HCT116 (cell line): ENCODE measurements around the gene KLF2. TPM values are rescaled to one million over a fixed set of nuclear protein-coding genes. Genes with fewer than 3 reads are reported as not detected.

Experiments used
- ATAC-seq: fragments of 200-7000 bp; cut with Tn5 transposase; 2 replicates; pipeline ENCODE4 v1.9.1; 2020; ENCODE audit warnings: mild to moderate bottlenecking, moderate library complexity
- BruUV-seq: library from RNA; stranded (reverse); fragments of 400-500 nt; replicated peaks from 2 replicates; lab custom pipeline; 2021; lab: Mats Ljungman, UMichigan
- CTCF ChIA-PET: fragments of 300-600 bp; sonication (Branson Sonifier 250); formaldehyde crosslinking; loops from one replicate; lab custom pipeline; 2021; ENCODE audit warnings: antibody characterized with exemption; lab: Charles Lee
- POLR2A ChIA-PET: fragments of 300-600, 350-600 bp; sonication (Branson Sonifier 250); formaldehyde crosslinking; loops from one replicate; lab custom pipeline; 2021; ENCODE audit warnings: antibody characterized with exemption; lab: Charles Lee
- RAD21 ChIA-PET, 2 experiments: fragments of 300-600 bp; sonication (Branson Sonifier 250); formaldehyde crosslinking; loops; one replicate each; lab custom pipeline; 2023; ENCODE audit warnings: low total read pairs in 2 of 2; ENCODE audit not compliant: uncharacterized antibody in 2 of 2, unreplicated experiment in 2 of 2, low non-redundant PET in 1 of 2; lab: Charles Lee
- DNase-seq: peaks from one replicate; pipeline ENCODE4 v3.0.0-alpha.2; 2010; ENCODE audit warnings: low read depth, low spot score
- H2AFZ ChIP-seq: fragments of 200-600 bp; shearing (Covaris generic), sonication (generic); 2 replicates; pipeline ENCODE4 v1.6.1; 2017; ENCODE audit warnings: low read depth, mixed run types, mixed read lengths, antibody characterized with exemption, low read length; ENCODE audit not compliant: poor library complexity, severe bottlenecking
- H3K27ac ChIP-seq: 2 replicates; pipeline ENCODE4 v1.5.1; 2012; ENCODE audit warnings: low read depth, low read length
- H3K27me3 ChIP-seq: fragments of 200-600 bp; sonication (generic); 2 replicates; pipeline ENCODE4 v1.6.1; 2016; ENCODE audit warnings: mixed run types, low read length, mixed read lengths; ENCODE audit not compliant: insufficient read depth
- H3K36me3 ChIP-seq, 2 experiments: fragments of 200-500 bp in 1 of 2; fragments of 200-600 bp in 1 of 2; sonication (Bioruptor generic) in 1 of 2; sonication (generic) in 1 of 2; 2 replicates each; pipeline versions ENCODE4 v1.5.1 to v1.6.1; 2014 to 2016; ENCODE audit warnings: low read length in 2 of 2, inconsistent platforms in 1 of 2, mixed read lengths in 1 of 2, mixed run types in 1 of 2; ENCODE audit not compliant: insufficient read depth in 2 of 2, control insufficient read depth in 1 of 2
- H3K4me1 ChIP-seq, 2 experiments: fragments of 200-600 bp in 1 of 2; sonication (generic) in 1 of 2; 2 replicates each; pipeline versions ENCODE4 v1.5.1 to v1.6.1; 2012 to 2017; ENCODE audit warnings: low read length in 2 of 2, inconsistent platforms in 1 of 2, mild to moderate bottlenecking in 1 of 2, mixed read lengths in 1 of 2, mixed run types in 1 of 2, moderate library complexity in 1 of 2; ENCODE audit not compliant: insufficient read depth in 2 of 2, control insufficient read depth in 1 of 2
- H3K4me2 ChIP-seq: fragments of 200-600 bp; sonication (generic); 2 replicates; pipeline ENCODE4 v1.6.1; 2017; ENCODE audit warnings: mixed run types, low read length, mixed read lengths
- H3K4me3 ChIP-seq, 2 experiments: fragments of 200-600 bp in 1 of 2; sonication (generic) in 1 of 2; replicated peaks in 1 of 2; 2 replicates each; pipeline ENCODE4 v1.5.1; 2011 to 2016; ENCODE audit warnings: low read length in 2 of 2, control low read depth in 1 of 2, low read depth in 1 of 2, mild to moderate bottlenecking in 1 of 2, mixed read lengths in 1 of 2, mixed run types in 1 of 2
- H3K79me2 ChIP-seq: fragments of 200-600 bp; sonication (generic); 2 replicates; pipeline ENCODE4 v1.6.1; 2017; ENCODE audit warnings: mild to moderate bottlenecking, mixed run types, low read length, moderate library complexity, mixed read lengths; ENCODE audit not compliant: insufficient read depth
- H3K9ac ChIP-seq: fragments of 200-600 bp; sonication (generic); 2 replicates; pipeline ENCODE4 v1.6.1; 2016; ENCODE audit warnings: low read length, mixed read lengths
- H3K9me2 ChIP-seq: fragments of 200-600 bp; sonication (generic), shearing (Covaris generic); 2 replicates; pipeline ENCODE4 v1.6.1; 2017; ENCODE audit warnings: mixed run types, mild to moderate bottlenecking, moderate library complexity; ENCODE audit not compliant: insufficient read depth
- H3K9me3 ChIP-seq, 2 experiments: fragments of 200-500 bp in 1 of 2; fragments of 200-600 bp in 1 of 2; sonication (Bioruptor generic) in 1 of 2; sonication (generic) in 1 of 2; 2 replicates each; pipeline ENCODE4 v1.6.1; 2014 to 2017; ENCODE audit warnings: low read length in 2 of 2, mixed read lengths in 2 of 2, inconsistent platforms in 1 of 2, low read depth in 1 of 2, mild to moderate bottlenecking in 1 of 2, mixed run types in 1 of 2, moderate library complexity in 1 of 2; ENCODE audit not compliant: control insufficient read depth in 1 of 2, insufficient read depth in 1 of 2
- H4K20me1 ChIP-seq: fragments of 200-600 bp; sonication (generic), shearing (Covaris generic); 2 replicates; pipeline ENCODE4 v1.6.1; 2017; ENCODE audit warnings: mixed run types, mild to moderate bottlenecking, moderate library complexity; ENCODE audit not compliant: insufficient read depth
- EGR1 ChIP-seq: IDR thresholded peaks from 2 replicates; pipeline ENCODE4 v1.6.1; 2012; ENCODE audit warnings: low read depth
- EZH2 ChIP-seq: fragments of 200-600 bp; sonication (generic); IDR thresholded peaks from 2 replicates; pipeline ENCODE4 v1.6.1; 2017; ENCODE audit warnings: antibody characterized with exemption, mixed run types
- EZH2phosphoT487 ChIP-seq: fragments of 200-600 bp; IDR thresholded peaks from 2 replicates; pipeline ENCODE4 v1.6.1; 2018; ENCODE audit warnings: antibody characterized with exemption, borderline replicate concordance
- FOSL1 ChIP-seq: IDR thresholded peaks from 2 replicates; pipeline ENCODE4 v1.6.1; 2012; ENCODE audit warnings: low read depth
- JUND ChIP-seq: IDR thresholded peaks from 2 replicates; pipeline ENCODE4 v1.6.1; 2012
- MAX ChIP-seq: IDR thresholded peaks from 2 replicates; pipeline ENCODE4 v1.6.1; 2012
- SIN3A ChIP-seq: IDR thresholded peaks from 2 replicates; pipeline ENCODE4 v1.6.1; 2012; ENCODE audit warnings: low read depth
- TCF7L2 ChIP-seq: IDR thresholded peaks from 2 replicates; pipeline ENCODE4 v1.7.0; 2011; ENCODE audit warnings: borderline replicate concordance, inconsistent platforms; ENCODE audit not compliant: insufficient read depth, insufficient read length; ENCODE audit errors: extremely low read depth
- YY1 ChIP-seq: IDR thresholded peaks from 2 replicates; pipeline ENCODE4 v1.6.1; 2011; ENCODE audit warnings: low read length, low read depth, moderate library complexity, mild to moderate bottlenecking; ENCODE audit not compliant: insufficient replicate concordance; ENCODE audit errors: extremely low read depth
- ZFX ChIP-seq: fragments of 450-650 bp; IDR thresholded peaks from 2 replicates; pipeline ENCODE4 v1.6.1; 2017
- ZNF274 ChIP-seq: fragments of 200-500 bp; sonication (Bioruptor generic); IDR thresholded peaks from 2 replicates; pipeline ENCODE4 v1.6.1; 2014; ENCODE audit warnings: mild to moderate bottlenecking, low read depth, low read length, inconsistent platforms
- intact Hi-C: fragments of 100-400 bp; cut with micrococcal nuclease; formaldehyde crosslinking; loops from 2 replicates; pipeline ENCODE4 v1.10.0; 2022
- total RNA-seq: library from RNA; stranded (reverse); gene quantifications from one replicate; pipeline ENCODE4 v1.2.1, GENCODE V29; 2021; ENCODE audit not compliant: unreplicated experiment
- TF ChIP-seq, protein P1 (sequence below), 3 experiments: fragments of 200-600 bp in 1 of 3; sonication (generic) in 1 of 3; IDR thresholded peaks in 2 of 3; conservative IDR thresholded peaks in 1 of 3; 2 replicates each; pipeline ENCODE4 v1.5.1; 2012 to 2017; ENCODE audit warnings: low read depth in 2 of 3, low read length in 2 of 3, antibody characterized with exemption in 1 of 3, borderline replicate concordance in 1 of 3, control low read depth in 1 of 3, mild to moderate bottlenecking in 1 of 3, mixed read lengths in 1 of 3, mixed run types in 1 of 3, moderate library complexity in 1 of 3; ENCODE audit not compliant: insufficient read depth in 1 of 3
- TF ChIP-seq, protein P2 (sequence below): IDR thresholded peaks from 2 replicates; pipeline ENCODE4 v1.6.1; 2012; ENCODE audit warnings: low read depth

KLF2 gene
- total RNA-seq, 1 experiment from 2014 or later, result 39.4 TPM

GRCh38 chr19:16375157-16375935 lies 50.7 kb downstream of the KLF2 start:
- no peaks in the 10 kb centered on the region for H3K27me3 ChIP-seq
- no peak for ATAC-seq
- H3K27ac ChIP-seq, result no peak overlapping the region
- no peaks in the 10 kb centered on the region for H3K9me3 ChIP-seq
- H3K4me3 ChIP-seq, result no peak overlapping the region
- H4K20me1 ChIP-seq, result no peaks in the 10 kb centered on the region
- no TSS peak for BruUV-seq
- intact Hi-C loops, result no loop called here
- H3K4me2 ChIP-seq, result no peak overlapping the region
- no peaks in the 10 kb centered on the region for H3K79me2 ChIP-seq
- H3K36me3 ChIP-seq, result peaks cover 0 to 8% of the 10 kb centered on the region in 2 experiments; a peak in 2 of 4 replicates
- ChIA-PET RAD21 (no interaction called here), POLR2A (no interaction called here), CTCF (no interaction called here)
- TF ChIP-seq, protein P1, sequence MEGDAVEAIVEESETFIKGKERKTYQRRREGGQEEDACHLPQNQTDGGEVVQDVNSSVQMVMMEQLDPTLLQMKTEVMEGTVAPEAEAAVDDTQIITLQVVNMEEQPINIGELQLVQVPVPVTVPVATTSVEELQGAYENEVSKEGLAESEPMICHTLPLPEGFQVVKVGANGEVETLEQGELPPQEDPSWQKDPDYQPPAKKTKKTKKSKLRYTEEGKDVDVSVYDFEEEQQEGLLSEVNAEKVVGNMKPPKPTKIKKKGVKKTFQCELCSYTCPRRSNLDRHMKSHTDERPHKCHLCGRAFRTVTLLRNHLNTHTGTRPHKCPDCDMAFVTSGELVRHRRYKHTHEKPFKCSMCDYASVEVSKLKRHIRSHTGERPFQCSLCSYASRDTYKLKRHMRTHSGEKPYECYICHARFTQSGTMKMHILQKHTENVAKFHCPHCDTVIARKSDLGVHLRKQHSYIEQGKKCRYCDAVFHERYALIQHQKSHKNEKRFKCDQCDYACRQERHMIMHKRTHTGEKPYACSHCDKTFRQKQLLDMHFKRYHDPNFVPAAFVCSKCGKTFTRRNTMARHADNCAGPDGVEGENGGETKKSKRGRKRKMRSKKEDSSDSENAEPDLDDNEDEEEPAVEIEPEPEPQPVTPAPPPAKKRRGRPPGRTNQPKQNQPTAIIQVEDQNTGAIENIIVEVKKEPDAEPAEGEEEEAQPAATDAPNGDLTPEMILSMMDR (IDR thresholded peaks at IDR 0.05 in 2 of 3, conservative IDR thresholded peaks at IDR 0.05 in 1 of 3; ENCODE audit: borderline replicate concordance in 1 of 3, insufficient read depth in 1 of 3, low read depth in 2 of 3, low read length in 2 of 3), result no peak
- no peak for TF ChIP-seq ZNF274
- no peak for TF ChIP-seq EGR1
- TF ChIP-seq SIN3A, result no peak
- H3K4me1 ChIP-seq, result no peaks in the 10 kb centered on the region
- no peaks in the 10 kb centered on the region for H3K9me2 ChIP-seq
- DNase-seq, result no peak
- H2AFZ ChIP-seq, result no peak overlapping the region
- H3K9ac ChIP-seq, result no peak overlapping the region

GRCh38 chr19:16375936-16376185 lies 51.2 kb downstream of the KLF2 start:
- POLR2A ChIA-PET, result no interaction called here
- CTCF ChIA-PET, result no interaction called here
- no TSS peak for BruUV-seq
- no peak for ATAC-seq
- H3K4me3 ChIP-seq, result no peak overlapping the region
- no peaks in the 10 kb centered on the region for H3K9me2 ChIP-seq
- no peaks in the 10 kb centered on the region for H3K4me1 ChIP-seq
- H3K9me3 ChIP-seq, result no peaks in the 10 kb centered on the region
- no peaks in the 10 kb centered on the region for H3K27me3 ChIP-seq
- no peak overlapping the region for H2AFZ ChIP-seq
- no peak for DNase-seq
- RAD21 ChIA-PET, result no interaction called here
- TF ChIP-seq TCF7L2 (no peak), ZFX (no peak), EZH2 (no peak), FOSL1 (no peak), JUND (no peak), YY1 (no peak), EZH2phosphoT487 (no peak), MAX (no peak)
- TF ChIP-seq, protein P2, sequence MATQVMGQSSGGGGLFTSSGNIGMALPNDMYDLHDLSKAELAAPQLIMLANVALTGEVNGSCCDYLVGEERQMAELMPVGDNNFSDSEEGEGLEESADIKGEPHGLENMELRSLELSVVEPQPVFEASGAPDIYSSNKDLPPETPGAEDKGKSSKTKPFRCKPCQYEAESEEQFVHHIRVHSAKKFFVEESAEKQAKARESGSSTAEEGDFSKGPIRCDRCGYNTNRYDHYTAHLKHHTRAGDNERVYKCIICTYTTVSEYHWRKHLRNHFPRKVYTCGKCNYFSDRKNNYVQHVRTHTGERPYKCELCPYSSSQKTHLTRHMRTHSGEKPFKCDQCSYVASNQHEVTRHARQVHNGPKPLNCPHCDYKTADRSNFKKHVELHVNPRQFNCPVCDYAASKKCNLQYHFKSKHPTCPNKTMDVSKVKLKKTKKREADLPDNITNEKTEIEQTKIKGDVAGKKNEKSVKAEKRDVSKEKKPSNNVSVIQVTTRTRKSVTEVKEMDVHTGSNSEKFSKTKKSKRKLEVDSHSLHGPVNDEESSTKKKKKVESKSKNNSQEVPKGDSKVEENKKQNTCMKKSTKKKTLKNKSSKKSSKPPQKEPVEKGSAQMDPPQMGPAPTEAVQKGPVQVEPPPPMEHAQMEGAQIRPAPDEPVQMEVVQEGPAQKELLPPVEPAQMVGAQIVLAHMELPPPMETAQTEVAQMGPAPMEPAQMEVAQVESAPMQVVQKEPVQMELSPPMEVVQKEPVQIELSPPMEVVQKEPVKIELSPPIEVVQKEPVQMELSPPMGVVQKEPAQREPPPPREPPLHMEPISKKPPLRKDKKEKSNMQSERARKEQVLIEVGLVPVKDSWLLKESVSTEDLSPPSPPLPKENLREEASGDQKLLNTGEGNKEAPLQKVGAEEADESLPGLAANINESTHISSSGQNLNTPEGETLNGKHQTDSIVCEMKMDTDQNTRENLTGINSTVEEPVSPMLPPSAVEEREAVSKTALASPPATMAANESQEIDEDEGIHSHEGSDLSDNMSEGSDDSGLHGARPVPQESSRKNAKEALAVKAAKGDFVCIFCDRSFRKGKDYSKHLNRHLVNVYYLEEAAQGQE, result no peak
- intact Hi-C loops, result no loop called here
- no peak overlapping the region for H3K4me2 ChIP-seq
- no peak overlapping the region for H3K9ac ChIP-seq
- peaks cover 0 to 8% of the 10 kb centered on the region in 2 experiments; a peak in 2 of 4 replicates for H3K36me3 ChIP-seq
- no peak overlapping the region for H3K27ac ChIP-seq
- H4K20me1 ChIP-seq, result no peaks in the 10 kb centered on the region
- no peaks in the 10 kb centered on the region for H3K79me2 ChIP-seq
